Measurements from ENCODE around the gene RUFY4.
"Not testable (repeated sequence)": the region's sequence is repeated elsewhere in the genome, so short reads cannot be mapped to it uniquely, and the experiment has no call there.

The RUFY4 gene, protein sequence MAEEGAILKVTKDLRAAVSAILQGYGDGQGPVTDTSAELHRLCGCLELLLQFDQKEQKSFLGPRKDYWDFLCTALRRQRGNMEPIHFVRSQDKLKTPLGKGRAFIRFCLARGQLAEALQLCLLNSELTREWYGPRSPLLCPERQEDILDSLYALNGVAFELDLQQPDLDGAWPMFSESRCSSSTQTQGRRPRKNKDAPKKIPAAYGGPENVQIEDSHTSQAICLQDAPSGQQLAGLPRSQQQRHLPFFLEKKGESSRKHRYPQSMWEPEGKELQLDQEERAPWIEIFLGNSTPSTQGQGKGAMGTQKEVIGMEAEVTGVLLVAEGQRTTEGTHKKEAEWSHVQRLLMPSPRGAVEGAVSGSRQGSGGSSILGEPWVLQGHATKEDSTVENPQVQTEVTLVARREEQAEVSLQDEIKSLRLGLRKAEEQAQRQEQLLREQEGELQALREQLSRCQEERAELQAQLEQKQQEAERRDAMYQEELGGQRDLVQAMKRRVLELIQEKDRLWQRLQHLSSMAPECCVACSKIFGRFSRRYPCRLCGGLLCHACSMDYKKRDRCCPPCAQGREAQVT

DNA sequence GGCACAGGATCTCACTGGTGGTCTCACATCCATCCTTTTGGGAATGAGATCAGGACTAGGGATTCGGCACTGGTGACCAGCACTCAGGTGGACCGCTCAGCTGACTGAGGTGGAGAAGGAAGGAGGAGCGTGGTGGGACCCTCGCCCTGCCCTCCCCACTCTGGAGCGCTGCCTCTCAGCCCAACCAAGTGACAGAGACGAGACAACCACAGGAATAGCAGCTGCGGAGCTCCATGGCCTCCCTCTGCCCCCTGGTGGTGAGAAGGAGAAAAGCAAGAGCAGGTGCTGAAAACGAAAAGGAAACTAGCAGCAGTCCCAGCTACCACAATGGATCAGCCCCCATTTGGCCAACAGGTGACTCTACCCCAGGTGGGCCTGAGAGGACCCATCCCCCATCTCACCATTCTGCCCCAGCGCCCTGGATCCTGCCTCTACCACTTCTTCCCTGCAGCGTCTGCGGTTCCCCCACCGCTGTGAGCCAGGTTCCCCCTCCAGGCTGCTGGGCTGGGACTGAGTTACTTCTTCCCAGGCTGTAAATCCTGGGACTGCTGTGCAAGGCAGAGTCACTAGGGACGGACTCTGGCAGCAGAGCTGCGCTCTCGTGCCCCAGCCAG lies at the start of gene RUFY4:
RUFY4 (plus strand) TSS at position 533 of the 614 bp plus-strand sequence. CDS start 1,353 bp downstream, outside the sequence.
- peak within 1 kb of the TSS in 1 of 2 donors; percentile 57 for H3K9ac ChIP-seq (ENCODE audit: low read depth in 1 of 2, low read length in 2 of 2)
- peak within 1 kb of the TSS; percentile 73 to 74 for H3K4me3 ChIP-seq (ENCODE audit: low read length in 2 of 2)
- H3K4me1 ChIP-seq (ENCODE audit: control insufficient read depth in 2 of 2, insufficient read depth in 2 of 2, low read length in 2 of 2); H3K36me3 ChIP-seq (ENCODE audit: control insufficient read depth in 2 of 2, insufficient read depth in 2 of 2, low read length in 2 of 2); H3K27ac ChIP-seq (ENCODE audit: low read depth in 2 of 2, low read length in 2 of 2); H3K9me3 ChIP-seq (ENCODE audit: control insufficient read depth in 2 of 2, low read length in 2 of 2): not testable (repeated sequence)
- H3K27me3 ChIP-seq (ENCODE audit: control insufficient read depth in 2 of 2, insufficient read depth in 2 of 2, low read length in 2 of 2) = peaks cover 8 to 10% of the 10 kb centered on the region in 2 donors

DNA sequence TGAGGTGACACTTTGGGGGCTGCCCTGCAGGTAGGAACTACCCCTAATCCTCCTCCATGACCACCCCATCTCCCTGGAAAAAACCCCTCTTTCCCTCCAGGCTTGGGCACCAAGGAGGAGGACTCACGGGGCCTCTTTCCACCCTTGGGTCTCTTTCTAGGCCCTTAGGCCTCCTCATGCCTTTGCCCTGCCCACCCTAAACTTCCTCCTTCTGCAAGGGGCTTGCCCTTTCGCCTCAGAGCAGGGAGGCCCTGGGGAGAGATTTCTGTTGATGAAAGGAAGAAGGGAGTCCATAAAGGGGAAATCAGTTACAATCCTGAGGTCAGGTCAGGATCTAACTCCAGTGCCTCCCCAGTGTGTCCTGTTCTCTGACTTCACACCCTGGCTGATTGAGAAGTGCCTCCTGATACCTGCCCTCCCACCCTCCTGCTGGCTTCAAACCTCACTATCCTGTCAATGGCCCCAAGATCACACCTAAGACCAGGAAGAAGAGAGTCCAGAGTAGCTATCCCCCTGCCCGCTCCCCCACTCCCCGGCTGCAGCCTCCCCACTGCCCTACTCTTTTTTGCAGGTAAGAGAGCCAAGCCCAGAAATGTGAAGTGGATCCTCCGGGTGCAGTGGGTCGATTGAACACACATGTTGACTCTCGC lies 49.5 kb upstream of the RUFY4 start:
- no peak overlapping the region for H3K27ac ChIP-seq (ENCODE audit: low read depth in 2 of 2, low read length in 2 of 2)

DNA sequence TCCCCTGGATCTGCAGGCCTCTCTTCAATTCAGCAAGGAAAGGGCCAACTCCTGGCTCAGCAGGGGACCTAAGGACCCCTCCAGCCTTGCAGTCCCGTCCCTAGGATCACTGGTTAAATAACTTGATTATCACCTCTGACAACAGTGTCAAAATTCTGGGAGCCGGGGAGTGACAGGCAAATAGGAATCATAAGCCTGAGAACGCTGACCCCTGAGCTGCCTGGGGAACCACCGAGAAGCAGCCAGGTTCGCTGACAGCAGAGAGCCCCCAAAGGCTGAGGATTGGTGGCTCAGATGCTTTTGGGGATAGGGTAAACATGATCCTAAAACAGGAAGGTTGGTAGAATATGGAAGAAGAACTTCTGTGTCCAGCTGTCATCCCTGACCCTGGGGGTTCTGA lies 48.8 kb upstream of the RUFY4 start:
- no peaks in the 10 kb centered on the region for H3K36me3 ChIP-seq (ENCODE audit: control insufficient read depth in 2 of 2, insufficient read depth in 2 of 2, low read length in 2 of 2)
- H3K4me3 ChIP-seq (ENCODE audit: low read length in 2 of 2) = no peak overlapping the region
- H3K27ac ChIP-seq (ENCODE audit: low read depth in 2 of 2, low read length in 2 of 2) = no peak overlapping the region
- no peak overlapping the region for H3K9ac ChIP-seq (ENCODE audit: low read depth in 1 of 2, low read length in 2 of 2)
- no peaks in the 10 kb centered on the region for H3K27me3 ChIP-seq (ENCODE audit: control insufficient read depth in 2 of 2, insufficient read depth in 2 of 2, low read length in 2 of 2)
- H3K9me3 ChIP-seq (ENCODE audit: control insufficient read depth in 2 of 2, low read length in 2 of 2) = no peaks in the 10 kb centered on the region
- no peaks in the 10 kb centered on the region for H3K4me1 ChIP-seq (ENCODE audit: control insufficient read depth in 2 of 2, insufficient read depth in 2 of 2, low read length in 2 of 2)

More for the DNA sequence above, 49.5 kb upstream of the RUFY4 start:
- Histone ChIP-seq H3K9ac (ENCODE audit: low read depth in 1 of 2, low read length in 2 of 2) (no peak overlapping the region), H3K4me1 (ENCODE audit: control insufficient read depth in 2 of 2, insufficient read depth in 2 of 2, low read length in 2 of 2) (no peaks in the 10 kb centered on the region), H3K4me3 (ENCODE audit: low read length in 2 of 2) (no peak overlapping the region), H3K27me3 (ENCODE audit: control insufficient read depth in 2 of 2, insufficient read depth in 2 of 2, low read length in 2 of 2) (no peaks in the 10 kb centered on the region), H3K36me3 (ENCODE audit: control insufficient read depth in 2 of 2, insufficient read depth in 2 of 2, low read length in 2 of 2) (no peaks in the 10 kb centered on the region), H3K9me3 (ENCODE audit: control insufficient read depth in 2 of 2, low read length in 2 of 2) (no peaks in the 10 kb centered on the region)

DNA sequence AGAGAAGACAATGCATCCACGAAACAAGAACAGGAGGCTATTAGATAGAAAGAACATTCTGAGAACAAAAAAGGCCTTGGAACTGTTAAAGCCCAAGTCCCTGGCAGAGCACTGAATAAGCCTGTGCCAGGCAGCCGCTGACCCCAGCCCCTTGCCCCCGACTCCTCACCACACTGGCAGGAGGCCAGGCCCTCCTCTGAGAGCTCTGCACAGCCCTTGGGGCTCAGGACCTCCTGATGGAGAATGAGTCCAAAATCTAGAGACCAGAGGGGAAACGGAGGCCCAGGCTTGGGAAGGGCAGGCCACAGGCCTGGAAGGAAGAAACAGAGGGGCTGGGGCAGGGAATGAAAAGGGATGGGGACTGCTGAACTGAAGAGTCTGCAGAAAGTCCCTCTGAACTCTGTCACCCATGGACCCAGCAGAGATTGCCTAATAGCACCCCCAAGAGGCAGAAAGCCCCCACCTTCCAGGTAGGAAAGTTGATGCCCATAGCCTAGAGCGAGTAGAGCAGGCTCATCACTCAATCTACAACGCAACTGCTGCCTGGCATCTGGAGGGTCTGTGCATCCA lies 48.0 kb upstream of the RUFY4 start:
- Histone ChIP-seq H3K9me3 (ENCODE audit: control insufficient read depth in 2 of 2, low read length in 2 of 2) (no peaks in the 10 kb centered on the region), H3K4me3 (ENCODE audit: low read length in 2 of 2) (no peak overlapping the region), H3K36me3 (ENCODE audit: control insufficient read depth in 2 of 2, insufficient read depth in 2 of 2, low read length in 2 of 2) (no peaks in the 10 kb centered on the region), H3K27ac (ENCODE audit: low read depth in 2 of 2, low read length in 2 of 2) (no peak overlapping the region), H3K27me3 (ENCODE audit: control insufficient read depth in 2 of 2, insufficient read depth in 2 of 2, low read length in 2 of 2) (no peaks in the 10 kb centered on the region), H3K4me1 (ENCODE audit: control insufficient read depth in 2 of 2, insufficient read depth in 2 of 2, low read length in 2 of 2) (no peaks in the 10 kb centered on the region), H3K9ac (ENCODE audit: low read depth in 1 of 2, low read length in 2 of 2) (no peak overlapping the region)

DNA sequence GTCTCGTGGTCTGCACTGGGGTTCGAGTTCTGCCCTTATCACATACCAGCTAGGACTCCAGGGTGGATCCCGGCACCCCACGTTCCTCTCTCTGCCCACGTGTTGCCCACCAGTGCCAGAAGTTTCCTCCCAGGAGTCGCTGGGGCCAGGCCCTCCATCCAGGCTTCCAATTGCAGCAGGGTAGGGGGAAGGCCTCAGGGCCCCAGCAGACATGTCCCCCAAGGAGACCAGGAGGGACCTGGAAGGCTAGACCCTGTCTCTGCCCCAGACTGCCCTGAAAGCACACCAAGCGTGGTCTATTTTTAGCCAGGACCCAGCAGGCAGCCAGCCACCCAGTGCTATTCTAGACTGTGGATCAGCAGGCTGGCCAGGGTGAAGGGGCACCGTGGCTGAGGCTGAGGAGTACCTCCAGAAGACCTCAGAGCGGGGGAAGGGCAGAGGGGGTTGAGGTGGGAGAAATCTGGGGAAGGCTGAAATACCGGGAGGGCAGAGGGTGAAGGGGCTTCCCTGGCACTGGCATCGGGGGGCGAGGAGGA lies 47.4 kb upstream of the RUFY4 start:
- Histone ChIP-seq H3K4me1 (ENCODE audit: control insufficient read depth in 2 of 2, insufficient read depth in 2 of 2, low read length in 2 of 2) (no peaks in the 10 kb centered on the region), H3K36me3 (ENCODE audit: control insufficient read depth in 2 of 2, insufficient read depth in 2 of 2, low read length in 2 of 2) (no peaks in the 10 kb centered on the region), H3K9me3 (ENCODE audit: control insufficient read depth in 2 of 2, low read length in 2 of 2) (no peaks in the 10 kb centered on the region), H3K9ac (ENCODE audit: low read depth in 1 of 2, low read length in 2 of 2) (no peak overlapping the region), H3K27ac (ENCODE audit: low read depth in 2 of 2, low read length in 2 of 2) (no peak overlapping the region), H3K4me3 (ENCODE audit: low read length in 2 of 2) (no peak overlapping the region), H3K27me3 (ENCODE audit: control insufficient read depth in 2 of 2, insufficient read depth in 2 of 2, low read length in 2 of 2) (no peaks in the 10 kb centered on the region)

DNA sequence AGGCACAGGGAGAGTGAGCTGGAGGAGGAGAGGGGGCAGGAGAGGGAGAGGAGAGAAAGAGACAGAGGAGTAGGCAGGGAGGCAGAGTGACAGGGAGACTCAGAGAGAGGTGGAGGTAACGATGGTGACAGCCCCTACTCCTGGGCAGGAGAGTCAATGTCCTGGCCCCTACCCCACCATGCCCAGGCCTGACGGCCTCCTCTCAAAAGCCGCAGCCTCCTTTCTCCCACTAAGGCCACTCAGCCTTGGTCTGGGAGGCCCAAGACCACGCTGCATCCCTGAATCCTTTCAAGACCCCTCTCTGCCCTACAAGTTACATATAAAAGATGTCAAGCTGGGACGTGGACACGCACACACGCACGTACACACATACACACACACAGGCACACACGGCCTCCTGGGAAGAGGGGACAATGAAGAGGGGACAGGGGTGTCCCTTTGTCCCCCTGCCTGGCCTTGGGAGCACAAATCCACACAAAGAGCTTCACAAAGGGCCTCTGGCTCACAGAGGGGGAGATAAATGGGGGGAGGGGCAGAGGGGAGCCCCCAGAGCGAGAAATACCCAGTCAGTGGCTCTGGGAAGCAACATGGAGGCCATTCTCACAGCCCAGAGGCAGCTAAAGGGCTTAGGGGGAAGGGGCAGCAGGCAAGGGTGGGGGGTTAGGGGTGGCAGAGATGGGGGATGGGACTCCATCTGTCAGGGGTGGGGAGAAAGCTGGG lies 46.8 kb upstream of the RUFY4 start:
- Histone ChIP-seq H3K4me1 (ENCODE audit: control insufficient read depth in 2 of 2, insufficient read depth in 2 of 2, low read length in 2 of 2) (no peaks in the 10 kb centered on the region), H3K36me3 (ENCODE audit: control insufficient read depth in 2 of 2, insufficient read depth in 2 of 2, low read length in 2 of 2) (no peaks in the 10 kb centered on the region), H3K27ac (ENCODE audit: low read depth in 2 of 2, low read length in 2 of 2) (no peak overlapping the region), H3K9me3 (ENCODE audit: control insufficient read depth in 2 of 2, low read length in 2 of 2) (no peaks in the 10 kb centered on the region), H3K4me3 (ENCODE audit: low read length in 2 of 2) (no peak overlapping the region), H3K9ac (ENCODE audit: low read depth in 1 of 2, low read length in 2 of 2) (no peak overlapping the region), H3K27me3 (ENCODE audit: control insufficient read depth in 2 of 2, insufficient read depth in 2 of 2, low read length in 2 of 2) (no peaks in the 10 kb centered on the region)

DNA sequence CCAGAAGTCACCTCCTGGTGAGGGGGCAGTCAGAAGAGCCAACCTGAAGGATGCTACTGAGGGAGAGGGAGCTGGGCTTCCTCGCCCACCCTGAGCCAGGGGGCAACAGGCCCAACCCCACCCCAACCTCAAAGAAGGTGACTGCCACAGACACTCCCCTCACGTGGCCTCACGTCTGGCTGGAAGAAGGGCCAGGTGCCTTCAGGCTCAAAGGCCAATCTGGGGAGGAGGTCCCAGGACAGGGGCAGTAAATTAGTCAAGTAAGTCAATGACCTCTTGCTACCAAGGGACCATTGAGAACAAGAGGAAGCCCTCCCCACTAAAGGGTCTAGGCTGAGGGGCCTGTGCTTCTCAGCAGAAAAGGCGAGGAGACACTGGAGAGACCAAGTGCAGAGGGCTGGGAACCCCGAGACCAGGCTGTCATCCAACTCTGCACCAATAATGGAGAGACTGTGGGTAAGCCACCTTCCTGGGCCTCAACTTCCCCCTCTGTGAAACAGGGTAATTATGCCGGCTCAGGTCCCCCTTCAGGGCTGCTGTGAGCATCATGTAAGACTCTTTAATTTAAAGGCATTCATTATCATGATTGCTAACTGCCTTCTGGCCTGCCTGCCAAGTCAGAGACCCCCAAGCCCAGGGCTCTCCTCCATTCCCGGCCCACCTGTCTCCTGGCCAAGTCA lies 46.1 kb upstream of the RUFY4 start:
- Histone ChIP-seq H3K27ac (ENCODE audit: low read depth in 2 of 2, low read length in 2 of 2) (no peak overlapping the region), H3K4me3 (ENCODE audit: low read length in 2 of 2) (no peak overlapping the region), H3K4me1 (ENCODE audit: control insufficient read depth in 2 of 2, insufficient read depth in 2 of 2, low read length in 2 of 2) (no peaks in the 10 kb centered on the region)

DNA sequence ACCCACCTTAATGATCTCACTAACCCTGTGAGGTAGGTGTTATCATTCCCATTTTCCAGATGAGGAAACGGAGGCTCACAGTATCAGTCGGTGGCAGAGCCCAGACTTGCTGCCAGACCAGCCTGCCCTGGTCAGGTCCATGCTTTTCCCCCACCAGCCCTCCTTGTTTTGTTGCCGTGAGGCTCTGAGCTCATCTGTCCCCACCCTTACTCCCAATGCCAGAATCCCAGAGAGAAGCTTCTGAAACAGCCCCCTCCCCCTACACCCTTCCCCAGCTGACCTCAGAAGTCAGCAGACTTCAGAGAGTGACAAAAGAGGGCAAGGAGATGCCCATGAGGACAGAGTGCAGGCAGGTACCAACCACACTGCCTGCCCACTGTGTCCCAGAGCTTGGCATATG lies 45.4 kb upstream of the RUFY4 start:
- no peak overlapping the region for H3K9ac ChIP-seq (ENCODE audit: low read depth in 1 of 2, low read length in 2 of 2)
- H3K27me3 ChIP-seq (ENCODE audit: control insufficient read depth in 2 of 2, insufficient read depth in 2 of 2, low read length in 2 of 2) = no peaks in the 10 kb centered on the region
- H3K36me3 ChIP-seq (ENCODE audit: control insufficient read depth in 2 of 2, insufficient read depth in 2 of 2, low read length in 2 of 2) = no peaks in the 10 kb centered on the region
- no peaks in the 10 kb centered on the region for H3K4me1 ChIP-seq (ENCODE audit: control insufficient read depth in 2 of 2, insufficient read depth in 2 of 2, low read length in 2 of 2)
- H3K27ac ChIP-seq (ENCODE audit: low read depth in 2 of 2, low read length in 2 of 2) = no peak overlapping the region
- H3K9me3 ChIP-seq (ENCODE audit: control insufficient read depth in 2 of 2, low read length in 2 of 2) = no peaks in the 10 kb centered on the region
- H3K4me3 ChIP-seq (ENCODE audit: low read length in 2 of 2) = no peak overlapping the region

More for the DNA sequence above, 46.1 kb upstream of the RUFY4 start:
- Histone ChIP-seq H3K9me3 (ENCODE audit: control insufficient read depth in 2 of 2, low read length in 2 of 2) (no peaks in the 10 kb centered on the region), H3K27me3 (ENCODE audit: control insufficient read depth in 2 of 2, insufficient read depth in 2 of 2, low read length in 2 of 2) (no peaks in the 10 kb centered on the region), H3K9ac (ENCODE audit: low read depth in 1 of 2, low read length in 2 of 2) (no peak overlapping the region), H3K36me3 (ENCODE audit: control insufficient read depth in 2 of 2, insufficient read depth in 2 of 2, low read length in 2 of 2) (no peaks in the 10 kb centered on the region)

DNA sequence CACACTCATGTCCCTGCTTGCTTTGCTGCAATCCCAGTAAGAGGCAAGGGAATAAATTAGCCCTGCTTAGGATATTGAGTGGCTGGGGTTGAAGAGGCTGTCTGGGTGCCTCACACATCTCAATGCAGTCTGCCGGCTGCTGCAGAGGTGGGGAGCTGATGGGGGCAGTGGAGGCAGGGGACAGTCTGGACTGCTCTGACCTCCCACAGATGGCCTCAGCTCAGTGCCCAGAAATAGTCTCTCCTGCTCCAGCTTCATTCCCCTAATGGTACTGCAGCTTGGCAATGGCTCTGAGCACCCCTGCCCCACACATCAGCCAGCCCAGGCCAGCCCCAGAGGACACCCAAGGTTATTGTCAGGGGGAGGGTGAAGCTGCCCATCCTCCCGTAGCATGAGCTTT lies 44.7 kb upstream of the RUFY4 start:
- Histone ChIP-seq H3K27me3 (ENCODE audit: control insufficient read depth in 2 of 2, insufficient read depth in 2 of 2, low read length in 2 of 2) (no peaks in the 10 kb centered on the region), H3K9me3 (ENCODE audit: control insufficient read depth in 2 of 2, low read length in 2 of 2) (no peaks in the 10 kb centered on the region), H3K9ac (ENCODE audit: low read depth in 1 of 2, low read length in 2 of 2) (no peak overlapping the region), H3K4me3 (ENCODE audit: low read length in 2 of 2) (no peak overlapping the region), H3K36me3 (ENCODE audit: control insufficient read depth in 2 of 2, insufficient read depth in 2 of 2, low read length in 2 of 2) (no peaks in the 10 kb centered on the region), H3K27ac (ENCODE audit: low read depth in 2 of 2, low read length in 2 of 2) (no peak overlapping the region), H3K4me1 (ENCODE audit: control insufficient read depth in 2 of 2, insufficient read depth in 2 of 2, low read length in 2 of 2) (no peaks in the 10 kb centered on the region)
